Measurements from ENCODE around the gene LGALS4.

DNA sequence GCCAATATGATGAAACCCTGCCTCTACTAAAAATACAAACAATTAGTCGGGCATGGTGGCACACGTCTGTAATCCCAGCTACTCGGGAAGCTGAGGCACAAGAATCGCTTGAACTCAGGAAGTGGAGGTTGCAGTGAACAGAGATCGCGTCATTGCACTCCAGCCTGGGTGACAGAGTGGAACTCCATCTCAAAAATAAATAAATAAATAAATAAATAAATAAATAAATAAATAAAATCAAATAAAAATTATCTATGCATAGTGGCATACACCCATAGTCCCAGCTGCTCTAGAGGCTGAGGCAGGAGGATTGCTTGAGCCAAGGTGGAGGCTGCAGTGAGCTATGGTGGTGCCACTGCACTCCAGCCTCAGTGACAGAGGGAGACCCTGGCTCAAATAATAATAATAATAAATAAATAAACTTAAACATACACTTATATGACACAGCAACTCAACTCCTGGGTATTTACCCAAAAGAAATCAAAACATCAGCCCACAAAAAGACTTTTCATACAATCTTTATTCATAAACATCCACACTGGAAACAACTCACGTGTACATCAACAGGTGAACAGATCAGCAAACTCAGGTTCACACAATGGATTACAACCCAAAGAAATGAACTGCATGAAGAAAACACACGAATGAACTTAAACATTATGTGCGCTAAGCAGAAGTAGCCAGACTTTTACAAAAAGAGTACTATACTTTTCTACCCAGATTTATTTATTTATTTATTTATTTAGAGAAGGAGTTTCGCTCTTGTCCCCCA, 46.3 kb downstream of the LGALS4 start:
- TF ChIP-seq TAF1 (IDR thresholded peaks at IDR 0.05; ENCODE audit: borderline replicate concordance, low read depth, low read length) (no peak), POLR2A (IDR thresholded peaks at IDR 0.05; ENCODE audit: low read depth, low read length) (no peak)
